ENCODE results near the gene CXADR. TPM values are rescaled to one million over a fixed set of nuclear protein-coding genes. Genes with fewer than 3 reads are reported as not detected.

Gene CXADR
- total RNA-seq, 1 donor from 2014 or later: not detected

DNA sequence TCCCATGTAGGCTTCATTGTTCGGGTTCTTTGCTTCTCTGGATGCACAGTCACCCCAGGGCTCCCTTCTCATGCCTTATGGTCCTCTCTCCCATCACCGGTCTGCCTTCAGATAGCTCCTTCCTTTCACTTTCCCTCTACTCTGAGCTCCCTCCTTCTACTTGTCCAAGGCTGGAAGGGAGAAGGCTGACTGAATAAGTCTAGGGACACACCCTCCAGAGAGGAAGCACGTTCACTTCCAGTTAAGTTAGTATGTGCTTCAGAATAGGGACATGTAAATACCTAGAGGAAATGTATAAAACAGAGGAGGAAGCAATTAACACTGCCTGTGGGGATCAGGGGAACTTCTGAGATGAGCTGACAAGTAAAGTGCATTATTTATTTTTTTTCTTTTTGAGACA lies 23.5 kb downstream of the CXADR start:
- Mint-ChIP-seq H3K36me3 (ENCODE audit: low read depth) (no peaks in the 10 kb centered on the region), H3K27ac (no peak overlapping the region), H3K27me3 (peaks cover 12% of the 10 kb centered on the region), H3K4me1 (peaks cover 2% of the 10 kb centered on the region), H3K9me3 (no peaks in the 10 kb centered on the region), H3K4me3 (no peak overlapping the region)
- POLR2A ChIA-PET: no interaction called here
- DNase-seq (no peak), ATAC-seq (ENCODE audit: low read depth) (no peak)
- CTCF ChIA-PET: no interaction called here
- intact Hi-C loops (cut with micrococcal nuclease): no loop called here
- TF ChIP-seq, protein P1, sequence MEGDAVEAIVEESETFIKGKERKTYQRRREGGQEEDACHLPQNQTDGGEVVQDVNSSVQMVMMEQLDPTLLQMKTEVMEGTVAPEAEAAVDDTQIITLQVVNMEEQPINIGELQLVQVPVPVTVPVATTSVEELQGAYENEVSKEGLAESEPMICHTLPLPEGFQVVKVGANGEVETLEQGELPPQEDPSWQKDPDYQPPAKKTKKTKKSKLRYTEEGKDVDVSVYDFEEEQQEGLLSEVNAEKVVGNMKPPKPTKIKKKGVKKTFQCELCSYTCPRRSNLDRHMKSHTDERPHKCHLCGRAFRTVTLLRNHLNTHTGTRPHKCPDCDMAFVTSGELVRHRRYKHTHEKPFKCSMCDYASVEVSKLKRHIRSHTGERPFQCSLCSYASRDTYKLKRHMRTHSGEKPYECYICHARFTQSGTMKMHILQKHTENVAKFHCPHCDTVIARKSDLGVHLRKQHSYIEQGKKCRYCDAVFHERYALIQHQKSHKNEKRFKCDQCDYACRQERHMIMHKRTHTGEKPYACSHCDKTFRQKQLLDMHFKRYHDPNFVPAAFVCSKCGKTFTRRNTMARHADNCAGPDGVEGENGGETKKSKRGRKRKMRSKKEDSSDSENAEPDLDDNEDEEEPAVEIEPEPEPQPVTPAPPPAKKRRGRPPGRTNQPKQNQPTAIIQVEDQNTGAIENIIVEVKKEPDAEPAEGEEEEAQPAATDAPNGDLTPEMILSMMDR (IDR thresholded peaks at IDR 0.05): no peak

DNA sequence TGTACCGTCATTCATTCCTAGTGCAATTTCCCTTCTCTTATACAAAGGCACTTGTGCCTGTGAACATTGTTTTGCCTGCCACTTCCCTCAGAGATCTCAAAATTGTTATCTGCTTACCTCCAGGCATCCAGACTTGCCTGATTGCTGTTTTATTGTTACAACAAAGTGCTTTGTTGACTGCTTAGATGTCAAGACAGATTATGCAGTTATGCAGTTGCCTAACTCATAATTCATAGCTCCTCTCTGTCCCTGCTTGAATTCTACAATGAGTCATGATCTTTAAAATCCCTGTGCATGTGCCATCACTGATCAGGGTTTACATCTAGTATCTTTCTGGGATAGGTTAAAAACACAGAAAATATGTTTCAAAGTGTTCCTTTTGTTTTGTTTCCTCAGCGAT lies 24.5 kb downstream of the CXADR start:
- TF ChIP-seq, protein P1 (IDR thresholded peaks at IDR 0.05): no peak
- no peaks in the 10 kb centered on the region for H3K9me3 Mint-ChIP-seq
- ATAC-seq (ENCODE audit: low read depth) (no peak), DNase-seq (no peak)
- intact Hi-C loops (cut with micrococcal nuclease): no loop called here
- CTCF ChIA-PET: no interaction called here
- no peak overlapping the region for H3K4me3 Mint-ChIP-seq
- POLR2A ChIA-PET: no interaction called here
- H3K36me3 Mint-ChIP-seq (ENCODE audit: low read depth): no peaks in the 10 kb centered on the region
- peaks cover 12% of the 10 kb centered on the region for H3K27me3 Mint-ChIP-seq
- peaks cover 2% of the 10 kb centered on the region for H3K4me1 Mint-ChIP-seq
- H3K27ac Mint-ChIP-seq: no peak overlapping the region

DNA sequence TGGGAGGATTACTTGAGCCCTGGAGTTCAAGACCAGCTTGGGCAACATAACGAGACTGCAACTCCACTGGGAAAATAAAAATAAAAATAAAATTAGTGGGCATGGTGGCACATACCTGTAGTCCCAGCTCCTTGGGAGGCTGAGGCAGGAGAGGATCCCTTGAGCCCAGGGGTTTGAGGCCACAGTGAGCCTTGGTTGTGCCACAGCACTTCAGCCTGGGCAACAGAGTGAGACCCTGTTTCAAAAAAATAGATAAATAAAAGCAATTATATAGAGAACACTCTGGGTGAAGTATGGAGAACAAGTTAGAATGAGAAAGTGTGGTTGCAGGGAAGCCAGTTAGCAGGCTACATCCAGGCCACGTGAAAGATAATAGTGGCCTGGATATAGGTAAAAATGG lies 25.7 kb downstream of the CXADR start:
- Mint-ChIP-seq H3K4me1 (peaks cover 2% of the 10 kb centered on the region), H3K4me3 (no peak overlapping the region), H3K27ac (no peak overlapping the region), H3K9me3 (no peaks in the 10 kb centered on the region), H3K27me3 (peaks cover 14% of the 10 kb centered on the region), H3K36me3 (ENCODE audit: low read depth) (no peaks in the 10 kb centered on the region)
- ChIA-PET CTCF (no interaction called here), POLR2A (no interaction called here)
- ATAC-seq (ENCODE audit: low read depth) (no peak), DNase-seq (no peak)
- TF ChIP-seq, protein P1 (IDR thresholded peaks at IDR 0.05): no peak
- intact Hi-C loops (cut with micrococcal nuclease): no loop called here

DNA sequence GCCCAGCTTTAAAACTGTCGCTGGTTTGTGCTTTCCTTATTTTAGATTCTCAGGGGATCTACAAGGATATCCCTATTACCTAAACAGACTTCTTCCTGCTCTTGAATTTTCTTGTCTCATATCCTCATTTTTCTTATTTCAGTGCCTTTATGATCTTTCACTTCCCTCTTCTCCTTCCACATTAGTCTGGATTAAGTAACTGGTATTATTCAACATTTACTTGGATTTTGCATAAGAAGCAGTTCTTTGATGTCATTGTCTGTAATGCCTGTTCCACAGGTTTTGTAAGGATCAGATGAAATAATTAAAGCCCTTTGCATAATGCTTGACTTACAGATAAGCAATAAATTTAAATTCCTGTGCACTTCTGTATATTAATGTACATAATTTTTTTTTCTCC lies 26.5 kb downstream of the CXADR start:
- DNase-seq (no peak), ATAC-seq (ENCODE audit: low read depth) (no peak)
- Mint-ChIP-seq H3K4me3 (no peak overlapping the region), H3K27me3 (peaks cover 17% of the 10 kb centered on the region), H3K9me3 (no peaks in the 10 kb centered on the region), H3K4me1 (peaks cover 2% of the 10 kb centered on the region), H3K27ac (no peak overlapping the region), H3K36me3 (ENCODE audit: low read depth) (no peaks in the 10 kb centered on the region)
- POLR2A ChIA-PET: no interaction called here
- CTCF ChIA-PET: no interaction called here
- intact Hi-C loops (cut with micrococcal nuclease): no loop called here
- TF ChIP-seq, protein P1 (IDR thresholded peaks at IDR 0.05): no peak

DNA sequence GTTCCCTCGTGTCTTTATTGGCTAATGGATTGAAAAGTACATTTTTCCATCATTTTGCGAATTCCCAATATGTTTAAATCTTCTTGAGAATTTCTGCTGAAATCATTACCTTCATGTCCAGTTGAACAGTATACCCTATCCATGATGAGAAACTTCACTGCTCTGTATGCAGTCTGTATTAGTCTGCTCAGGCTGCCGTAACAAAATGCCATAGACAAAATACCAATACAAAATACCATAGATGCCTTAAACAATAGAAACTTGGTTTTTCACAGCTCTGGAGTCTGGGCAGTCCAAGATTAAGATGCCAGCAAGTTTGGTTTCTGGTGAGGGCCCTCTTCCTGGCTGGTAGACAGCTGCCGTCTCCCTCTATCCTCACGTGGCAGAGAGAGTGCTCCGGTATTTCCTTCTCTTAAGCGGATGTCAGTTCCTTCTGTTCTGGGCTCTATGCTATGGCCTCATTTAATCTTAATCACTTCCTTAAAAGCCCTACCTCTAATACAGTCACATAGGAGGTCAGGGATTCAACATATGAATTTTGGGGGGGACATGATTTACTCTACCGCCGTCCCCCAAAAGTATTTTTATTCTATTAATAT lies 27.0 kb downstream of the CXADR start:
- Mint-ChIP-seq H3K27ac (no peak overlapping the region), H3K4me3 (no peak overlapping the region), H3K9me3 (no peaks in the 10 kb centered on the region), H3K36me3 (ENCODE audit: low read depth) (no peaks in the 10 kb centered on the region), H3K4me1 (peaks cover 2% of the 10 kb centered on the region), H3K27me3 (peaks cover 17% of the 10 kb centered on the region)
- TF ChIP-seq, protein P1 (IDR thresholded peaks at IDR 0.05): no peak
- intact Hi-C loops (cut with micrococcal nuclease): no loop called here
- ATAC-seq (ENCODE audit: low read depth) (no peak), DNase-seq (no peak)
- CTCF ChIA-PET: no interaction called here
- POLR2A ChIA-PET: no interaction called here
